GM12878 (cell line): ENCODE results near the gene CNKSR3. TPM values are rescaled to one million over a fixed set of nuclear protein-coding genes. Genes with fewer than 3 reads are reported as not detected.

Source experiments
- ATAC-seq: fragments of 200-7000 bp; cut with Tn5 transposase; 3 replicates; pipeline ENCODE4 v1.9.1; 2020; ENCODE audit warnings: mild to moderate bottlenecking, moderate library complexity
- BruUV-seq: library from RNA; stranded (reverse); fragments of 400-500 nt; replicated peaks from 2 replicates; lab custom pipeline; 2021; lab: Mats Ljungman, UMichigan
- CTCF ChIA-PET: fragments of 300-600 bp; sonication (Branson Sonifier 250); formaldehyde crosslinking; extraction: SDS; loops from one replicate; lab custom pipeline; 2021; ENCODE audit warnings: inconsistent platforms; lab: Yijun Ruan, JAX
- POLR2A ChIA-PET: fragments of 350-600 bp; formaldehyde crosslinking; extraction: SDS; loops from one replicate; lab custom pipeline; 2021; ENCODE audit warnings: inconsistent platforms; lab: Charles Lee
- RAD21 ChIA-PET: fragments of 300-600 bp; sonication (Branson Sonifier 250); formaldehyde crosslinking; loops from one replicate; lab custom pipeline; 2023; ENCODE audit warnings: antibody characterized with exemption; ENCODE audit not compliant: unreplicated experiment; lab: Charles Lee
- SMC1A ChIA-PET: fragments of 300-600 bp; sonication (Branson Sonifier 250); formaldehyde crosslinking; loops from one replicate; lab custom pipeline; 2023; ENCODE audit not compliant: unreplicated experiment, uncharacterized antibody; lab: Charles Lee
- DNase-seq: peaks from one replicate; pipeline ENCODE4 v3.0.0-alpha.2; 2011; ENCODE audit warnings: low read depth, low spot score
- FAIRE-seq: peaks from 3 replicates; lab custom pipeline; 2011; peaks lifted over from hg19 to GRCh38; lab: Jason Lieb, UNC
- H2AFZ ChIP-seq: 2 replicates; pipeline ENCODE4 v1.6.0; 2011; ENCODE audit warnings: low read depth, low read length, control low read depth; ENCODE audit not compliant: control insufficient read depth
- H3K27ac ChIP-seq: 2 replicates; pipeline ENCODE4 v1.5.1; 2011; ENCODE audit warnings: control low read depth; ENCODE audit not compliant: control insufficient read depth, insufficient read depth
- H3K27me3 ChIP-seq, 2 experiments: replicated peaks in 1 of 2; 2 replicates each; pipeline versions ENCODE4 v1.6.0 to v1.6.1; 2011; ENCODE audit warnings: low read length in 1 of 2; ENCODE audit not compliant: control insufficient read depth in 2 of 2, insufficient read depth in 2 of 2
- H3K36me3 ChIP-seq, 2 experiments: 2 replicates each; pipeline ENCODE4 v1.5.1; 2011; ENCODE audit warnings: low read length in 1 of 2; ENCODE audit not compliant: control insufficient read depth in 2 of 2, insufficient read depth in 2 of 2
- H3K4me1 ChIP-seq: 2 replicates; pipeline ENCODE4 v1.6.1; 2011; ENCODE audit warnings: mild to moderate bottlenecking, low read length, moderate library complexity, mixed read lengths; ENCODE audit not compliant: control insufficient read depth, insufficient read depth
- H3K4me2 ChIP-seq: 2 replicates; pipeline ENCODE4 v1.6.0; 2011; ENCODE audit warnings: control low read depth; ENCODE audit not compliant: control insufficient read depth, insufficient read depth
- H3K4me3 ChIP-seq: fragments of 200-600 bp; sonication (generic); 2 replicates; pipeline ENCODE4 v1.5.1; 2016
- H3K79me2 ChIP-seq: 2 replicates; pipeline ENCODE4 v1.6.0; 2011; ENCODE audit warnings: low read length; ENCODE audit not compliant: control insufficient read depth, insufficient read depth
- H3K9ac ChIP-seq: 2 replicates; pipeline ENCODE4 v1.8.0; 2011; ENCODE audit warnings: low read length, control low read depth, mixed read lengths; ENCODE audit not compliant: control insufficient read depth, insufficient read depth
- H3K9me3 ChIP-seq: replicated peaks from 3 replicates; pipeline ENCODE4 v1.5.1; 2011; ENCODE audit warnings: mild to moderate bottlenecking, low read length; ENCODE audit not compliant: control insufficient read depth, insufficient read depth
- H4K20me1 ChIP-seq: 2 replicates; pipeline ENCODE4 v1.6.0; 2011; ENCODE audit not compliant: control insufficient read depth, insufficient read depth
- ASH2L ChIP-seq: fragments of 300-600, 200-600 bp; sonication (generic); IDR thresholded peaks from 2 replicates; pipeline ENCODE4 v1.6.1; 2017; ENCODE audit warnings: low read depth, mild to moderate bottlenecking, borderline replicate concordance
- CHD1 ChIP-seq: IDR thresholded peaks from 2 replicates; pipeline ENCODE4 v1.6.1; 2012; ENCODE audit warnings: low read depth, low read length, improper control_type of control experiment
- CHD2 ChIP-seq: IDR thresholded peaks from 2 replicates; pipeline ENCODE4 v1.6.1; 2011; ENCODE audit warnings: low read depth, low read length, improper control_type of control experiment, borderline replicate concordance
- ETV6 ChIP-seq, 2 experiments: fragments of 450-650 bp in 1 of 2; IDR thresholded peaks in 1 of 2; conservative IDR thresholded peaks in 1 of 2; 2 replicates each; pipeline ENCODE4 v1.6.1; 2014; ENCODE audit warnings: antibody characterized with exemption in 1 of 2, borderline replicate concordance in 1 of 2, low read depth in 1 of 2, mild to moderate bottlenecking in 1 of 2, moderate library complexity in 1 of 2
- FOXM1 ChIP-seq: IDR thresholded peaks from 2 replicates; pipeline ENCODE4 v1.6.1; 2012; ENCODE audit warnings: low read depth, mild to moderate bottlenecking, inconsistent platforms, low read length, moderate library complexity
- HCFC1 ChIP-seq: fragments of 150-350 bp; IDR thresholded peaks from 2 replicates; pipeline ENCODE4 v1.6.1; 2014; ENCODE audit warnings: low read length
- IKZF2 ChIP-seq, 2 experiments: fragments of 450-650 bp; IDR thresholded peaks; 2 replicates each; pipeline ENCODE4 v1.6.1; 2017; ENCODE audit warnings: mild to moderate bottlenecking in 2 of 2, moderate library complexity in 2 of 2
- PAX8 ChIP-seq: fragments of 450-650 bp; IDR thresholded peaks from 2 replicates; pipeline ENCODE4 v1.6.1; 2017; ENCODE audit warnings: mild to moderate bottlenecking, moderate library complexity
- RB1 ChIP-seq: fragments of 450-650 bp; formaldehyde crosslinking; IDR thresholded peaks from 2 replicates; pipeline ENCODE4 v1.6.1; 2017; ENCODE audit warnings: mild to moderate bottlenecking, borderline replicate concordance
- SRF ChIP-seq, 2 experiments: IDR thresholded peaks; 2 replicates each; pipeline ENCODE4 v1.6.1; 2011; ENCODE audit warnings: low read depth in 2 of 2, low read length in 2 of 2, mild to moderate bottlenecking in 1 of 2, moderate library complexity in 1 of 2
- ZBED1 ChIP-seq: IDR thresholded peaks from 2 replicates; pipeline ENCODE4 v1.6.1; 2016; ENCODE audit warnings: borderline replicate concordance
- WGBS: methylation state at CpG from one replicate; pipeline ENCODE4 v1.1.6; 2016; ENCODE audit warnings: low lambda C conversion rate; ENCODE audit not compliant: insufficient replicate concordance, insufficient coverage; ENCODE audit errors: missing lambda C conversion rate; 5-methylcytosine and 5-hydroxymethylcytosine counted together
- in situ Hi-C: fragments of 300-500 bp; cut with MboI; formaldehyde crosslinking; loops from 9 replicates; pipeline ENCODE4 v1.14.3; 2018; ENCODE audit warnings: mixed read lengths
- intact Hi-C: fragments of 100-400 bp; cut with micrococcal nuclease; formaldehyde crosslinking; loops from one replicate; pipeline ENCODE4 v1.14.2; 2022; ENCODE audit not compliant: unreplicated experiment
- polyA plus RNA-seq, 11 experiments: library from polyadenylated mRNA; depleted of rRNA in 4 of 11; unstranded in 6 of 11; stranded (reverse) in 5 of 11; fragments of >200 nt; fragmentation: Nextera tagmentation in 4 of 11; fragmentation: Illumina TruSeq in 1 of 11; extraction: Ambion mirVana in 4 of 11; extraction: Trizol in 1 of 11; gene quantifications; 1 replicate in 1 of 11; 2 replicates in 10 of 11; pipeline versions ENCODE4 v1.2.1 to v1.2.3, GENCODE V29; 2011 to 2016; ENCODE audit warnings: inconsistent platforms in 2 of 11, missing spikeins in 2 of 11, low read depth in 1 of 11
- total RNA-seq, 4 experiments: library from RNA; depleted of rRNA in 3 of 4; stranded (reverse); fragments of >200 nt in 3 of 4; fragmentation: Illumina TruSeq in 1 of 4; extraction: Trizol in 1 of 4; gene quantifications; 2 replicates each; pipeline versions ENCODE4 v1.2.1 to v1.2.3, GENCODE V29; 2013 to 2021
- TF ChIP-seq, protein P1 (sequence below): fragments of 450-650 bp; formaldehyde crosslinking; IDR thresholded peaks from 2 replicates; pipeline ENCODE4 v1.5.0; 2022; ENCODE audit warnings: mild to moderate bottlenecking, missing genetic modification characterization
- TF ChIP-seq, protein P2 (sequence below): IDR thresholded peaks from 2 replicates; pipeline ENCODE4 v1.6.1; 2012; ENCODE audit warnings: low read depth, low read length, improper control_type of control experiment

Gene CNKSR3
- total and polyA plus RNA-seq, 10 of the 15 experiments (the other 5 are each of a cell fraction or from before 2014, with no cell fraction given): under 0.01 to 0.48 (median 0.12) TPM; not detected in 2

DNA sequence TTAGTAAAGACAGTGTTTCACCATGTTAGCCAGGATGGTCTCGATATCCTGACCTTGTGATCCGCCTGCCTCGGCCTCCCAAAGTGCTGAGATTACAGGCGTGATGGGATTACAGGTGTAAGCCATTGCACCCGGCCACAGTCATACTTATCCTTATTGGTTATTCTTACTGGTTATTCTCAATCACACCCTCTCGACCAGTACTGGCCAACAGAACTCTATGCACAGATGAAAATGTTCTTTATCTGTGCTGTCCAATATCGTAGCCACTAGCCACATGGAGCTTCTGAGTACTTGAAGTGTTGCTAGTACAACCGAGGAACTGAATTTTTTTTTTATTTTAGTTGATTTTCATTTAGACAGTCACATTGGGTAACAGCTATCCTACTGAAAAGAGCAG lies 63.5 kb downstream of the CNKSR3 start:
- FAIRE-seq (no peak), DNase-seq (no peak), ATAC-seq (no peak)
- in situ Hi-C loops: no loop called here
- H3K9ac ChIP-seq: no peak overlapping the region
- H3K4me1 ChIP-seq: no peaks in the 10 kb centered on the region
- intact Hi-C loops: no loop called here
- ChIA-PET SMC1A (interaction anchor here (0.9 to 1.5 kb wide), 2 partner anchors 170 to 293 kb away, joined by 3 to 4 read pairs; no protein-coding TSS in a partner anchor), RAD21 (no interaction called here), POLR2A (no interaction called here), CTCF (no interaction called here)
- H2AFZ ChIP-seq: no peak overlapping the region
- H3K4me2 ChIP-seq: no peak overlapping the region
- H3K9me3 ChIP-seq: no peaks in the 10 kb centered on the region; the same call in 2 of the 3 replicates
- no peaks in the 10 kb centered on the region for H3K79me2 ChIP-seq
- H3K27ac ChIP-seq: no peak overlapping the region
- H3K36me3 ChIP-seq: no peaks in the 10 kb centered on the region
- WGBS: 38% methylated on average over 8 of the region's 8 CpGs
- H3K27me3 ChIP-seq: no peaks in the 10 kb centered on the region
- TF ChIP-seq PAX8: no peak
- TF ChIP-seq ASH2L: no peak
- no peak for TF ChIP-seq IKZF2 (IDR thresholded peaks at IDR 0.05)
- no peak for TF ChIP-seq ETV6 (conservative IDR thresholded peaks at IDR 0.05 in 1 of 2, IDR thresholded peaks at IDR 0.05 in 1 of 2; ENCODE audit: borderline replicate concordance in 1 of 2, low read depth in 1 of 2)
- TF ChIP-seq CHD1: no peak
- TF ChIP-seq SRF (IDR thresholded peaks at IDR 0.05; ENCODE audit: low read depth in 2 of 2, low read length in 2 of 2): no peak
- no peak for TF ChIP-seq RB1
- TF ChIP-seq, protein P1, sequence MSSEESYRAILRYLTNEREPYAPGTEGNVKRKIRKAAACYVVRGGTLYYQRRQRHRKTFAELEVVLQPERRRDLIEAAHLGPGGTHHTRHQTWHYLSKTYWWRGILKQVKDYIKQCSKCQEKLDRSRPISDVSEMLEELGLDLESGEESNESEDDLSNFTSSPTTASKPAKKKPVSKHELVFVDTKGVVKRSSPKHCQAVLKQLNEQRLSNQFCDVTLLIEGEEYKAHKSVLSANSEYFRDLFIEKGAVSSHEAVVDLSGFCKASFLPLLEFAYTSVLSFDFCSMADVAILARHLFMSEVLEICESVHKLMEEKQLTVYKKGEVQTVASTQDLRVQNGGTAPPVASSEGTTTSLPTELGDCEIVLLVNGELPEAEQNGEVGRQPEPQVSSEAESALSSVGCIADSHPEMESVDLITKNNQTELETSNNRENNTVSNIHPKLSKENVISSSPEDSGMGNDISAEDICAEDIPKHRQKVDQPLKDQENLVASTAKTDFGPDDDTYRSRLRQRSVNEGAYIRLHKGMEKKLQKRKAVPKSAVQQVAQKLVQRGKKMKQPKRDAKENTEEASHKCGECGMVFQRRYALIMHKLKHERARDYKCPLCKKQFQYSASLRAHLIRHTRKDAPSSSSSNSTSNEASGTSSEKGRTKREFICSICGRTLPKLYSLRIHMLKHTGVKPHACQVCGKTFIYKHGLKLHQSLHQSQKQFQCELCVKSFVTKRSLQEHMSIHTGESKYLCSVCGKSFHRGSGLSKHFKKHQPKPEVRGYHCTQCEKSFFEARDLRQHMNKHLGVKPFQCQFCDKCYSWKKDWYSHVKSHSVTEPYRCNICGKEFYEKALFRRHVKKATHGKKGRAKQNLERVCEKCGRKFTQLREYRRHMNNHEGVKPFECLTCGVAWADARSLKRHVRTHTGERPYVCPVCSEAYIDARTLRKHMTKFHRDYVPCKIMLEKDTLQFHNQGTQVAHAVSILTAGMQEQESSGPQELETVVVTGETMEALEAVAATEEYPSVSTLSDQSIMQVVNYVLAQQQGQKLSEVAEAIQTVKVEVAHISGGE (CRISPR knock-in tag): no peak
- no peak for TF ChIP-seq FOXM1
- TF ChIP-seq, protein P2, sequence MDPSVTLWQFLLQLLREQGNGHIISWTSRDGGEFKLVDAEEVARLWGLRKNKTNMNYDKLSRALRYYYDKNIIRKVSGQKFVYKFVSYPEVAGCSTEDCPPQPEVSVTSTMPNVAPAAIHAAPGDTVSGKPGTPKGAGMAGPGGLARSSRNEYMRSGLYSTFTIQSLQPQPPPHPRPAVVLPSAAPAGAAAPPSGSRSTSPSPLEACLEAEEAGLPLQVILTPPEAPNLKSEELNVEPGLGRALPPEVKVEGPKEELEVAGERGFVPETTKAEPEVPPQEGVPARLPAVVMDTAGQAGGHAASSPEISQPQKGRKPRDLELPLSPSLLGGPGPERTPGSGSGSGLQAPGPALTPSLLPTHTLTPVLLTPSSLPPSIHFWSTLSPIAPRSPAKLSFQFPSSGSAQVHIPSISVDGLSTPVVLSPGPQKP: no peak
- no peak for TF ChIP-seq ZBED1
- no peak for TF ChIP-seq HCFC1
- no peak for TF ChIP-seq CHD2
- H3K4me3 ChIP-seq: no peak overlapping the region
- H4K20me1 ChIP-seq: no peaks in the 10 kb centered on the region
- BruUV-seq: no TSS peak
